Measurements from ENCODE around the gene BCAS3.
"Not testable (repeated sequence)": the region's sequence is repeated elsewhere in the genome, so short reads cannot be mapped to it uniquely, and the experiment has no call there.

Gene BCAS3

DNA sequence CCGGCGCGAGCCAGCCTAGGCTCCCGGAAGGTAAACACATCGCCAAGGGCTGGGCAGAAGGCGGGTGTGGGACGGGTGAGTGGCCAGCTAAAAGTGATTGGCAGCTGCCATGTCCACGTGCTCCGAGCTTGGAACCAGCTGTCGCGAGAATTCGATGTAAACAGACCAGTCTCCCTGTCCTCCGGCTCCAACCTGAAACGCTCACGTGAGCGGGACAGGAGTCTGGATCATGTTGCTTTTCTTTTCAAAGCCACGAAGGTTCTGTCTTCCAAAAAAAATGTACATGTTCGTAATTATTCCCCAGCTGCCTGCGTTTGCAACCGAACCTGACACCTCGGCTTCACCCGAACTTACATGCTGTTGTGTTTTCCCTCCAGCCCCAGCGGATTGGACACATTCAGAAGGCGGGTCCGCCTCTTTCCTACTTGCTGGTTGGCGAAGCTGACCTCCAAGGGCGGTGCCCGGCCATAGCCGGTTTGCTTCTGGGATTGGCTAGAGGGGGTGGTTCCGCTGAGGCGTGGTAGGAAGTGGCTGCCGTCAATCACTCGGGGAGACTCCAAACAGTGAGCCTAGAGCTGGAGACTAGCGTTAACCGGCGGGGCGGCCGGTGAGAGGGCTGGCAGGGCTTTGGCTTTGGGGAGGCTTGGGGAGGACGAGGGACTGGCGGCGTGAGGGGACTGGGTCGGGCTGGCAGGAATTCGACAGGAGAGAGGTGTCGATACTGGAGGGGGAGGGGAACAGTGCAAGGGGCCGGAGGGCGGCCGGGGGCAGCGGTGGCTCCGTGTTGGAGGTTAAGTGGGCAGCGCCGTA lies at the start of gene BCAS3:
BCAS3 (plus strand) TSS at position 544 of the 810 bp plus-strand sequence.
- peak; percentile 96 to 97 for DNase-seq (ENCODE audit: low read depth in 2 of 2)

DNA sequence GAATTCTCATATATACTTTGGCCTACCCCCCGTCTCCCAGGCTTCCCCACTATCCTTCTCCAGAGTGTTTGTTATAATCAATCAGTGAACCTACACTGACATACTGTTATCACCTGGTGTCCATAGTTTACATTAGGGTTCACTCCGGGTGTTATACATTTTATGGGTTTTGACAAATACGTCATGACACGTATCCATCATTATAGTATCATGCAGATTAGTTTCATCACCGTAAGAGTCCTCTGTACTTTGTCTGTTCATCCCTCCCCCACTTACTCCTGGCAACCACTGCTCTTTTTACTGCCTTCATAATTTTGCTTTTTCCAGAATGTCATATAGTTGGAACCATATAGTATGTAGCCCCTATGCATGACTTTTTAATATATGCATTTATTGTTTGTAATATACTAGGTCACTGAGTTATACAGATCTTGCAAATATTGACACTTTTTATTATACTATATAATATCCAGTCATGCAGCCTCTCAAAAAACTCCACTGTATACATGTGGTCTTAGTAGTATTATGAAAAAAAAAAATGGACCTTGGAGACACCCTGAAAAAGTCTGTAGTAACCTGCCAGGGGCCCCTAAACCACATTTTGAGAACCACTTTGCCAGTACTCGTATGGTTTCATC lies 49.3 kb upstream of the BCAS3 start:
- no peak for DNase-seq (ENCODE audit: low read depth in 2 of 2)

DNA sequence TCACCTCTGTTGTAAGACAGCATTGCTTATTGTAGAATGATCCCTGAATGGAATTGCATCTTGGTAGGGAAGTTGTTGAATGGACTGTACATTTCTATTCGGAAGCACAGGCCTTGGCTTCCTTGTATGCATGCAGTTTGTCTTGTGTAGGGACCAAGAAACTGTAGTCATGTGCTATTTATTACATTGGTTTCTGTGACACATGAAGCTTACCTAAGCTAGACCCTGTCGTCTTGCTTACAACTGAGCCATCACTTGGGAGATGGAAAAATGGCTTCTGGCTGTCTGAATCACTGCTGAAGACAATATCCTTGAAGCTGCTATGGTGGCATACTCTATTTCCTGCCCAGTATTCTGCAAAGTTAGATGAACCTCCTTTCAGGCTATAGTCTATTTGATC lies 48.5 kb upstream of the BCAS3 start:
- no peak for DNase-seq (ENCODE audit: low read depth in 2 of 2)

DNA sequence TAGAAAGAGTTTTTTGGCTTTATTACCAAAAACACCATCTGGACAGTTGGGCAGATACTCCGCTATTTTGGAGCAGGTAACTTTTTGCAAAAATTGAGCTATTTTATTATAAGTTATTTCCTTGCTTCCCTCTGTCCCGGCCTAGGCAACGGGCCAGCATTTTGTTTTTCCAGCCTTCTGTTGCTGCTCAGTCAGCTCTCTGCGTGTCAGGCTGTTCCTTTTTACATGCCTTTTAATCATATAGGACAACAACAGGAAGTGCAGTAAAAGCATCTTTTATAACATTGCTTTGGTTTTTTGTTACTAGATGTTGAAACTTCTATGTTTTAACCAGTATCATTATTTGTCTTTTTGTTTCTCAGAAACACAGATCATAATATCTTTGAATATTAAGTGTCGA lies 47.3 kb upstream of the BCAS3 start:
- DNase-seq (ENCODE audit: low read depth in 2 of 2), result no peak

DNA sequence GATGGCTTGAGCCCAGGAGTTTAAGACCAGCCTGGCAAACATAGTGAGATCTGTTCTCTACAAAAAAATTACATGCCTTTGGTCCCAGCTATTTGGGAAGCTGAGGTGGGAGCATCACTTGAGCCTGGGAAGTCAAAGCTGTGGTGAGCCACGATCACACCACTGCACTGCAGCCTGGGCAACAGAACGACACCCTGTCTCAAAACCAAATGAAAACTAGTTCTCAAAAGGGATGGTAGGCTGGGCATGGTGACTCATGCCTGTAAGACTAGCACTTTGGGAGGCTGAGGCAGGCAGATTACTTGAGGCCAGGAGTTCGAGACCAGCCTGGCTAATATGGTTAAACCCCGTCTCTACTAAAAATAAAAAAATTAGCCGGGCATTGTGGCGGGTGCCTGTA lies 46.5 kb upstream of the BCAS3 start:
- no peak for DNase-seq (ENCODE audit: low read depth in 2 of 2)

DNA sequence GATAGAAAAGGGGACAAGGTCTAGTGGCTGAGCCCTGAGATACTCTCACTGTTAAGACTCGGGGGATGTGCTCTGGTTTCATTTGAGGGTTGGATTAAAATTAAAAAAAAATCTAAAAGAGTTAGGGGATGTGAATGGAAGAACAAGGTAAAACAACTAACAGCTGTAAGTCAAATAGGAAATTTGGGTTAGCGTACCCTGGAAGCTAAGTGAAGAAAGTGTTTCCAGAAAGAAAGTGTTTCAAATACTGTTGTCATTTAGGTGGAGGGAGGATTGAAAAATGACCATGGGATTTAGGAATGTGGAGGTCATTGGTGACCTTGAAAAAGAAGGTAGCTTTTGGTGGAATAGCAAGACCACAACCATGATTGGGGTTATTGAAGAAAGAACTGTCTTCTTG lies 40.0 kb upstream of the BCAS3 start:
- DNase-seq (ENCODE audit: low read depth in 2 of 2), result no peak

DNA sequence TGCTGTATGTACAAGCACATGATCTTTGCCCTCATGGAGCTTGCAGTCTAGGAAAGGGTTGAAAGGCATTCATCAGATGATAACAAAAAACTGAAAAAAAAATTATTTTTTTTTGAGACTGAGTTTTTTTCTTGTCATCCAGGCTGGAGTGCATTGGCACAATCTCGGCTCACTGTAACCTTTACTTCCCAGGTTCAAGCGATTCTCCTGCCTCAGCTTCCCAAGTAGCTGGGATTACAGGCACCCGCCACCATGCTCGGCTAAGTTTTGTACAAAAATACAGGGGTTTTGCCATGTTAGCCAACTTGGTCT lies 38.7 kb upstream of the BCAS3 start:
- no peak for DNase-seq (ENCODE audit: low read depth in 2 of 2)

DNA sequence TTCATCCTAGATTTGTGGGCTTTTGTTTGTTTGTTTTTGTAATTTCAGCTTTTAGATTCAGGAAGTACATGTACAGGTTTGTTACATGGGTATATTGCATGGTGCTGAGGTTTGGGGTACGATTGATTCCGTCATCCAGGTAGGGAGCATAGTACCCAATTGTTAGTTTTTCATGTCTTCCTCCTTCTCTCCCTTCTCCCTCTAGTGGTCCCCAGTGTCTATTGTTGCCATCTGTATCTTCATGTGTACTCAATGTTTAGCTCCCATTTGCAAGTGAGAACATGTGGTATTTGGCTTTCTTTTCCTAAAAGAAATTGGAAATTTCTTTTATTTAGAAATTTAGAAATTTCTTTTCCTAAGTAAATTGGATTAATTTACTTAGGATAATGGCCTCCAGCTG lies 37.1 kb upstream of the BCAS3 start:
- no peak for DNase-seq (ENCODE audit: low read depth in 2 of 2)

DNA sequence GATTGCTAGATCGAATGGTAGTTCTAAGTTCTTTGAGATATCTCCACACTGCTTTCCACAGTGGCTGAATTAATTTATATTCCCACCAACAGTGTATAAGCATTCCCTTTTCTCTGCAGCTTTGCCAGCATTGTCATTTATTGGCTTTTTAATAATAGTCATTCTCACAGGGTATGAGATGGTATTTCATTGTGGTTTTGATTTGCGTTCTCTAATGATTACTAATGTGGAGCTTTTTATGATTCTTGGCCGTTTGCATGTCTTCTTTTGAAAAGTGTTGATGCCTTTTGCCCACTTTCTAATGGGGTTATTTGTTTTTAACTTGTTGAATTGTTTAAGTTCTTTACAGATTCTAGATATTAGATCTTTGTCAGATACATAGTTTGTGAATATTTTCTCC lies 36.5 kb upstream of the BCAS3 start:
- no peak for DNase-seq (ENCODE audit: low read depth in 2 of 2)

DNA sequence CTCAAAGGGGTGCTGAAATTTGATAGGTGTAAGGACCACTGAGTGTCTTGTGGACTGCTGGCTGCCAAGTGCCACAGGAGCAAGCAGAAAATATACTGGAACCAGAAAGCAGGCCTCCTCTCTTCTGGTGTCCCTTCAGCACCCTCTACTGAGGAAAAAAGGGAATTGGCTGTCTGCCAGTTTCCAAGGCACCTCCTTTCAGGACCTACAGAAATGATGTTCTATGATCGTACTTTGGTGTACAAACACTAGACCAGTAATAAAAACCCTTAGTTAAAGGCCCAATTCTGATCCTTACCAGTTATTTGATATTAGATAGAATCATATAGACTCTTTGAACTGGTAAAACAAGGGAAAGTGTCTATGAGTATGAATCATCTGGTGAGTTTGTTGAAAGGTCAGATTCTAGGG lies 35.8 kb upstream of the BCAS3 start:
- peak; percentile 33 to 43 for DNase-seq (ENCODE audit: low read depth in 2 of 2)

DNA sequence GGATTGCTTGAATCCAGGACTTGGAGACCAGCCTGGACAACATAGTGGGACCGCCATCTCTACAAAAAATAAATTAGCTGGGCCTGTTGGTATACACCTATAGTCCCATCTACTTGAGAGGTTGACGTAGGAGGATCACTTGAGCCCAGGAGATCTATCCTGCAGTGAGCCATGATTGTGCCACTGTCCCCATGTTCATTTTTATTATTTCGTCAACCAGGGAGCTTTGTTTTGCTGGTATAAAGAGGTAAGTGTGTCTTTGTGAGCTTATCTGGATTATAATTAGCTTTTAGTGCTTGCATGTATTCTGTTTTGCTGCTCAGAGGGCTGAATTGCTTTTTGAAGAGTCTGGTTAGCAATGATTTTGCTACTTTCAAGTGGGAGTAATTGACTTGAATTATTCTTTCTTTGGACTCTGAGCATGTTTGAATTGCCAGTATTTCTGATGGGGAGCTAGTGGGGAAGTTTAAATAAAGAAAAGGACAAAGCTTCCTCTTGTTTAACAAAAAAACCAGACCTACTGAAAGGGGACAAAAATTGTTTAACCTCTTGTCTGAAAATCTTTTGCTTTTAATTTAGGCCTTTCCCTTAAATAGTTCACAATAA lies 31.6 kb upstream of the BCAS3 start:
- no peak for DNase-seq (ENCODE audit: low read depth in 2 of 2)

DNA sequence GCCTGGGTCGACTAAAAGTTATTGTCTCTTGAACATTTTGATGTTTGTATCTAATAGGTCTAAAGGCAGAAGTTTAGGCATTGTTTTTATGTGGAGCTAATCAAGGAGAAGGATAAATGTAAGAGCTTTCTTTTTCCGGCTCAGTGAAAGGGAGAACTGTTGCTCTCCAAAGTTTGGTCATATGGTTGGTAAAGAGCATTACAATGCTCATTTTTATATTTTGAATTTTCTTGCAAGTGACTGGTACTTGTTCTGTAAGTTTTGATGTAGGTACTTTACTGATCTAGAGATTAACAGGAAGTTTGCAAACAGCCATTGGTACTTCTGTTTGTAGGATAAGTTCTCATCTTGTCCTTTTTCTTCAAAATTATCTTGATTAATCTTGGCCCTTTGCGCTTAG lies 30.9 kb upstream of the BCAS3 start:
- no peak for DNase-seq (ENCODE audit: low read depth in 2 of 2)

DNA sequence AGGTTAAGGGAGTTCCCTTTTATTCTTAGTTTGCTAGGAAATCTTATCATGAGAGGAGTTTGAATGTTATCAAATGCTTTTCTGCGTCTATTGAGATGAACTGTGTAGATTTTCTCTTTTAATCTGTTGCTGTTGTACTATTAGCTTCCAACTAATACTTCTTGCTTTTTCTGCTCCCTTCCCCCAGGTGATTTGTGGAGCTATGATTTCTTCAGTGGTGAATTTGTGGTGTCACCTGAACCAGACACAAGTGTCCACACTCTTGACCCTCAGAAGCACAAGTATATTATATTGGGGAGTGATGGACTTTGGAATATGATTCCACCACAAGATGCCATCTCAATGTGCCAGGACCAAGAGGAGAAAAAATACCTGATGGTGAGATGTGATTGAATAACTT lies 29.9 kb upstream of the BCAS3 start:
- no peak for DNase-seq (ENCODE audit: low read depth in 2 of 2)

DNA sequence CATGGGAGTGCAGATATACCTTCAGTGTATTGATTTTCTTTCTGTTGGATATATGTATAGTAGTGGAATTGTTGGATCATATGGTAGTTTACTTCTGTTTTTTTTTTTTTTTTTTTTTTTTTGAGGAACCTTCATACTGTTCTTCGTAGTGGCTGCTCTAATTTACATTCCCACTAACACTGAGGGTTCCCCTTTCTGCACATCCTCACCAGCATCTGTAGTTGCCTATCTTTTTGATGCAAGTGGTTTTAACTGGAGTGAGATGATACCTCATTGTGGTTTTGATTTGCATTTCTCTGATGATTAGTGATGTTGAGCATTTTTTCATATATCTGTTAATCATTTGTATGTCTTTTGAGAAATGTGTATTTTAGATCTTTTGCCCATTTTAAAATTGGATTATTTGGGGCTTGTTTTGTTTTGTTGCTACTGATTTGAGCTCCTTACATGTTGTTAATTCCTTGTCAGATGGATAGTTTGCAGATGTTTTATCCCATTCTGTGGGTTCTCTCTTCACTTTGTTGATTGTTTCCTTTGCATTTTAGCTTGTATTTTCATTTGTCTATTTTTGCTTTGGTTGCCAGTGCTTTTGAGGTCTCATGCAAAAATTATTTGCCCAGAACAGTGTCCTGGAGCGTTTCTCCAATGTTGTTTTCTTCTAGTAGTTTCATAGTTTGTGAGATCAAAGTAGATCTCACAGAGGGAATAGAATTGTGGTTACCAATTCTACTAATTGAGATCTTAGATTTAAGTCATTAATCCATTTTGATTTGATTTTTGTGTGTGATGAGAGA lies 25.0 kb upstream of the BCAS3 start:
- DNase-seq (ENCODE audit: low read depth in 2 of 2), result no peak

DNA sequence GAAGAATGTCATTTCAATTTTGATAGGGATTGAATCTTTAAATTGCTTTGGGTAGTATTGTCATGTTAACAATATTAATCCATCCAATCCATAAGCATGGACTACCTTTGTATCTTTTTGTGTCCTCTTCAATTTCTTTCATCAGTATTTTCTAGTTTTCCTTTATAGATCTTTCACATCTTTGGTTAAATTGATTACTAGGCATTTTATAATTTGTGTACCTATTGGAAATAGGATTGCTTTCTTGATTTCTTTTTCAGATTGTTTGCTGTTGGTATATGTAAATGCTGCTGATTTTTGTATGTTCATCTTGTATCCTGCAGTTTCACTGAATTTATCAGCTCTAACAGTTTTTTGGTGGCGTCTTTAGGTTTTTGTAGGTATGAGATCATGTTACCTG lies 24.1 kb upstream of the BCAS3 start:
- no peak for DNase-seq (ENCODE audit: low read depth in 2 of 2)

DNA sequence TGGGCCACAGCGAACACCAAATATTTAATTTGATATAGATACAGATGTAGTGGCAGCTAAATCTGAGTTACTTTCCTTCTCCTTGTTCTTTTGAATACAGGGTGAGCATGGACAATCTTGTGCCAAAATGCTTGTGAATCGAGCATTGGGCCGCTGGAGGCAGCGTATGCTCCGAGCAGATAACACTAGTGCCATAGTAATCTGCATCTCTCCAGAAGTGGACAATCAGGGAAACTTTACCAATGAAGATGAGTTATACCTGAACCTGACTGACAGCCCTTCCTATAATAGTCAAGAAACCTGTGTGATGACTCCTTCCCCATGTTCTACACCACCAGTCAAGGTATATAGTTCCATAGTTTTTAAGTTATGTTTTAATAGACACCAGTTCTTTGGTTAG lies 21.2 kb upstream of the BCAS3 start:
- DNase-seq (ENCODE audit: low read depth in 2 of 2), result no peak

DNA sequence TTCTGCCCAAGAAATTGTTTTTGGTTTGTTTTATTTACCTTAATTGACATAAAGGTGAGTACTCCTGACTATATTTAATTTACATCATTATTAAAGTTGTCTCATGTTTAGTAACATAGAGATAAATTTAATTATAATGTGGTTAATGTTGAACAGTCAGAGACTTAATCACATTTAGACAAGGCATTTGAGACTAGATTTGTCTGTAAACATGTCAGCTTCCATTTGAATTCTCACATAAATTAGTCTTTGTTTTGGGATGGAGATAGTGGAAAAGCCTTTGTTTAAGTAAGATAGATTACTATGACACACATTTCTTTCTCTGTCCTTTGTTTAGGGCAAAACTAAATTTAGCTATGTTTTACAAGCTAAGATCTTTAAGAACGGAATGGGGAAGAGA lies 18.5 kb upstream of the BCAS3 start:
- no peak for DNase-seq (ENCODE audit: low read depth in 2 of 2)

DNA sequence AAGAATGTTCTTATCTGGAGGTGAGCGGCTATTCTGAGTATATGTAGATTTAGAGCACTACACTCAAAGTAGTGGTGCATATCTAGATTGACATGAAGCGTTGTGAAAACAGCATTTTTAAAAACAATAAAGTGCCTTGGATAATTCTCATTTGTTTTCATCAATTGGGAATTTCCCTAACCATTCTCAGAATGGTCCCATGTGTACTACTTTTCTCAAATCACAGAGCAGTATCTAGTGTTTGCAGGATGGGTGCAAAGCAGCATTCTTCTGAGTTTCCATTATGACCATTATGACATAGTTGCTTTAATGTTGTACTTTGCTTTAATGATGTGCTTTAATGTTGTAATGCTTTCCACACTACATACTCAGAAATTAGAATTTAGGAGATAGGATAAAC lies 16.2 kb upstream of the BCAS3 start:
- no peak for DNase-seq (ENCODE audit: low read depth in 2 of 2)

DNA sequence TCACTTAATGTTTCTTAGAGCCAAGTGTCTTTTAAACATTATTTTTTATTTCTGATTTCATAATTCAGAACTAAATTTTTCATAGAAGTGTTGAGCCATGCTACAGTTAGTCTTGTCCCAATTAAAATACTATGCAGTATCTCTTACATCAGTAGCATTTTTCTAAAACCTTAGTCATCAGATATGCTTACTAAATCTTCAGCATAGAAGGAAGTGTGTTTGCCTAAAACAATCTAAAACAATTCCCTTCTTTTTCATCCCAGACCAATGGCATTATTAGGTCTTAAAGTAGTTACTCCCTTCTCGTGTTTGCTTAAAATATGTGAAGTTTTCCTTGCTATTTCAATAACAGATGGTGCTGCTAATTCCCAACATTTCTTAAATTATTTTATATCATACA lies 13.6 kb upstream of the BCAS3 start:
- peak in 1 of 2 experiments; percentile 11 for DNase-seq (ENCODE audit: low read depth in 2 of 2)

DNA sequence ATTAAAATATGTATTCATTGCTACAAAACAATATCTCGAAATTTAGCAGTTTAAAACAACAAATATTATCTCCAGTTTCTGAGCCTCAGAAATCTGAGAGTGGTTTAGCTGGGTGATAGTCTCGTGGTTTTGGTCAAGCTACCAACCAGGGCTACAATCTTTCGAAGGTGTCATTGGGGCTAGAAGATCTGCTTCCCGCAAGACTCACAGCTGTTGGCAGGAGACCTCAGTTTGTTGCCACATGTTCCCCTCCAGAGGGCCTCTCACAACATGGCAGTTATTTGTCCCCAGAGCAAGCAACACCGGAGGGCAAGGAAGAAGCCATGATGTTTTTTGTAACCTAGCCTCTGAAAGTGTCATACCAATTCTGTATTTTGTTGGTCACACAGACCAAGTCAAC lies 12.0 kb upstream of the BCAS3 start:
- DNase-seq (ENCODE audit: low read depth in 2 of 2), result no peak

DNA sequence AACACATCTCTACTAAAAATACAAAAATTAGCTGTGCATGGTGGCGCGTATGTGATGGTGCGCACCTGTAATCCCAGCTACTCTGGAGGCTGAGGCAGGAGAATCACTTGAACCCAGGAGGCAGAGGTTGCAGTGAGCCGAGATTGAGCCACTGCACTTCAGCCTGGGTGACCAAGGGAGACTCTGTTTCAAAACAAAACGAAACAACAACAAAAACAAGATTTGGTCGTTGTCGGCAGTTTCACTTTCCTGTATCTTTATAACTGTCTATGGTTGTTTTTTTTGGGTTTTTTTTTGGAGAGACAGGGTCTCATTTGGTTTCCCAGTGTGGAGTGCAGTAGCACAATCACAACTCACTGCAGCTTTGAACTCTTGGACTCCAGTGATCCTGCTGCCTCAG lies 8.9 kb upstream of the BCAS3 start:
- not testable (repeated sequence) for DNase-seq (ENCODE audit: low read depth in 2 of 2)

DNA sequence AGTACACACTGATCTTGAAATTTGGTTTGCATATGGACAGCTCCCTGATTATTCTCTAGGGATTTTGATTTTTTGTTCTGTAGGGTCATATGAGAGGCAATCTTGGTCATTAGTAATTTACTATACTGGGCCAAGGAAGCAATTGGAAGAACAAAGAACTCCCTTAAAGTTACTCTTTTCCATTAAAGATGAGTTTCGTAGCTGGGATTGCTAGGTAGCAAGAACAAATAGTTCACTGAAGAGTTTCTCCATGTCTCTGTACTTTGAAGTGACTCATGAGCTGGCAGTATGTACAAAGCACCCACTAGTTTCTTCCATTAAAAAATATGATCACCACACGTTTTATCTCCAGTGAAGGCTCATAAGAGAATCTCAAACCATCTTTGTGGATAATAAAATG lies 6.2 kb upstream of the BCAS3 start:
- DNase-seq (ENCODE audit: low read depth in 2 of 2), result no peak

DNA sequence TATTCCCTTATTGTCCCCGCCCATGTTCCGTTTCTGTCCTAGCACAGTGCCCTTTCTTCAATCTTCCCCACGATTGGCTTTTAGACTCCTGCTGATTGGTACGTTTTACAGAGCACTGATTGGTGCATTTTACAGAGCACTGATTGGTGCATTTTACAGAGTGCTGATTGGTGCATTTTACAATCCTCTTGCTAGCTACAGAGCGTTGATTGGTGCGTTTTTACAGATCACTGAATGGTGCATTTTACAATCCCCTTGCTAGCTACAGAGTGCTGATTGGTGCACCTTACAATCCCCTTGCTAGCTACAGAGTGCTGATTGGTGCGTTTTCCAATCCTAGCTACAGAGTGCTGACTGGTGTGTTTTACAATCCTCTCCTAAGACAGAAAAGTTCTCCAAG lies 3.0 kb upstream of the BCAS3 start:
- DNase-seq (ENCODE audit: low read depth in 2 of 2), result not testable (repeated sequence)
